HG03139 (cell line): Measurements from ENCODE around the gene PEX16.
"Not testable (repeated sequence)": the region's sequence is repeated elsewhere in the genome, so short reads cannot be mapped to it uniquely, and the experiment has no call there.

Source experiments
- ATAC-seq: cut with Tn5 transposase; IDR thresholded peaks from one replicate; pipeline ENCODE4 v1.9.1; 2021; ENCODE audit not compliant: unreplicated experiment

PEX16 gene

DNA sequence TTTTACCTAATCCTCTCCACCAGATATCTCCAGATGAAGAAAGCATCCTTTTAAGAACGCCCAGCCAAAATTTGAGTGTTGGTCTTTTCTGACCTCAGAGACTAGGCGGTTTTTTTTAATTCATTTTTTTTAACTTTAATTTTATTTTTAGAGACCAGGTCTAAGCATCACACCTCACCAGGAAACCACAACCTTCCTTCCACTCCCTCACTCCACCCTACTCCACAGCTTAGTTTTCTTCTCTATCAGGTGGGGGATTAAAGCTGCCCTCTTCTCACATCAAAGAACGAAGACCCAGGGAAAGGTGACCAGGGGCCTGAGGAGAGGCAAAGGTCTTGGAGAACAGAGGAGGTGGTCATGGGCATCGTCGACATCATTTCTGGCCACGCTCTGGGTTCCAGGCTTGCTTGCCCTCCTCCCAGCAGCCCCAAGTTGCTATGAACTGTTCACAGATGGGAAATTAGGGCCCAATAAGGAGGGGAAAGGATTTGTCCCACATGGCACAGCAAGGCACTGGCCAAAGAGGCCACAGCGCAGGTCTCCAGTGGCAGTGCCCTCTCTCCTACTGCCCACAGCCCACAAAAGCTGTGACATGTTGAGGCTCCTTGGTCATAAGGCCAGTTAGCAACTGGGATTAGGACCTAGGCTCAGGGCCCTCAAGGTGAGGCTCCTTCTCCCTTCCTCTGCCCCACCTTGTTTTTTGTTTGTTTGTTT is 1.4 kb upstream of the PEX16 start:
- ATAC-seq: no peak

GRCh38 chr11:45918331-45918941 is 759 bp upstream of the PEX16 start:
- peak; percentile 28 for ATAC-seq

DNA sequence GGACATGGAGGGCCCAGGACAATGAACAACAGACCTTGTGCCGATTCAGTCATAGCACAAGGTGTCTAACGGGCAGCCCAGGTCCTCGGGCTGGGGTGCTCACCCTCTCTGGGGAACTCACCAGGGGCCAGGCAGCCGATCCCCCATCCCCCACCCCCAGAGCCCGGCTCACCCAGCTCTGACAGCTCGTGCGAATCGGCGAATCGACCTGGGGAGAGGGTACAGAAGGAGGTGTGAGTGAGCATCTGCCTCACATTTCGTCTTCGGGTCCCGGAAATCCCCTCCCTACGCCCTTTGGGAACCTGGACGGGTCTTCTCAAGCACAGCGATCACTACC is 423 bp downstream of the PEX16 start:
- ATAC-seq: no peak

DNA sequence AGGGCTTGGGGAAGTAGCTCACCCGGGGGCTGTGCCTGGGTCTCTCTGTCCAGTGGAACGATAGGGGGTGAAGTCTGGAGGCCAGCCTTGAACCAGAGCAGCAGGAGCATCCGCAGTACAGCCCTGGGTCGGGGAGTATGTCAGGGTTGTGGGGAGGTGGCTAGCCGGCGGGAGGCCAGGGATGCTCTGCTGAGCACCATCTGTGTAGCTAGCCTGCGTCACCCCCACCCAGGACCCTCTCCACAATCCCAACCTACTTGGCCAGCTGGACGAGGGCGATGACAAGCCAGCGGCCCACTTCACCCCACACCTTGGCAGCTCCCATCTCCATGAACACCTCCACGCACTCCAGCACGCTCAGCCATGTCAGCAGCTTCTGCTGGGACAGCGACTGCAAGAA is 2.2 kb downstream of the PEX16 start:
- no peak for ATAC-seq

GRCh38 chr11:45913942-45914635 is 3.6 kb downstream of the PEX16 start:
- no peak for ATAC-seq

- no peak for ATAC-seq
Measured at GRCh38 chr11:45913514-45913913, 4.2 kb downstream of the PEX16 start.

- no peak for ATAC-seq
Measured at GRCh38 chr11:45910623-45911022, 7.1 kb downstream of the PEX16 start.

- no peak for ATAC-seq
Measured at GRCh38 chr11:45909594-45910475, 7.8 kb downstream of the PEX16 start.

- ATAC-seq: no peak
Measured at GRCh38 chr11:45907911-45908370, 9.7 kb downstream of the PEX16 start.

GRCh38 chr11:45906965-45907611 is 10.6 kb downstream of the PEX16 start, which contains the start of gene FREY1:
TSS of gene FREY1 (minus strand) at chr11:45907271. CDS start at chr11:45907245, 26 bp downstream.
- ATAC-seq: no peak

DNA sequence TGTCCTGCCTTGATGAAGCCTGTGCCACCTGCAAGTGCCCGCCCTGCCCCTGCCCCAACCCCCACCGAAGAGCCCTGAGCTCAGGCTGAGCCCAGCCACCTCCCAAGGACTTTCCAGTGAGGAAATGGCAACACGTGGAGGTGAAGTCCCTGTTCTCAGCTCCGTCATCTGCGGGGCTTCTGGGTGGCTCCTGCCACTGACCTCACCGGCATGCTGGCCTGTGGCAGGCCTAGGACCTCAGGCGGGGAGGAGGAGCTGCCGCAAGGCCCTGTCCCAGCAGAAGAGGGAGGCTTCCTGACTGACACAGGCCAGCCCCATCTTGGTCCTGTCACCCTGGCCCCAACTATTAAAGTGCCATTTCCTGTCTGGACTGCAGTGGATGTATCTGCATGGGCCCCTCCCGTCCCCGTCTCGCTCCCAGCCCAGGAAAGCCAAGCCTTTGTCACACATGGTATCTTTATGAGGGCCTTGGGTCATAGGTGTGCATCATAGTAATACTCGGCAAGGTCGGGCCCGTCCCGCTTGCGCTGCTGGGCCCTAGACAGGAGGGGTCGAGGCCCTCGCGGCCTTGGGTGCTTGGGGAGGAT is 11.5 kb downstream of the PEX16 start:
- ATAC-seq: no peak

- not testable (repeated sequence) for ATAC-seq
Measured at GRCh38 chr11:45905576-45905975, 12.1 kb downstream of the PEX16 start.

- ATAC-seq: no peak
Measured at GRCh38 chr11:45905095-45905494, 12.6 kb downstream of the PEX16 start.

DNA sequence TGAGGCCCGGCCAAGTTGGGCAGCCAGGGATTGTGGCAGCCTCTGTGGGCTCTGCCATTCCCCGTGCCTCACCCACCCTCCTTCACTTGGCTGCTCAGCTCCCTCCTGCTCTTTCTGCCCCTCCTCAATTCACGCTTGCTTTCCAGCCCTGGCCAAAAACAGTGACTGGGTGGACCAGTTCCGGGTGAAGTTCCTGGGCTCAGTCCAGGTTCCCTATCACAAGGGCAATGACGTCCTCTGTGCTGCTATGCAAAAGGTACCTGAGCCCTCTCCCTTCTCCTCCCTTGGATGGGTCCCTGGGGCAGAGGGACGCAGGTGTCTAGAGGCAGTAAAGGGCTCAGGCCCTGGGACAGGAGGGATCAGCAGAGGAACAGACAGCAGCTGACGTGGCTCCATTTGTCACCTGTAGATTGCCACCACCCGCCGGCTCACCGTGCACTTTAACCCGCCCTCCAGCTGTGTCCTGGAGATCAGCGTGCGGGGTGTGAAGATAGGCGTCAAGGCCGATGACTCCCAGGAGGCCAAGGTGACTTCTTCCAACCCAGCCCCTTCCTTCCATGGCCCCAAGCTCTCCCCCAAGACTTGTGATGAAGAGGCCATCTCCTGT is 13.3 kb downstream of the PEX16 start:
- ATAC-seq: no peak

- ATAC-seq: no peak
Measured at GRCh38 chr11:45902452-45903380, 15.0 kb downstream of the PEX16 start.

DNA sequence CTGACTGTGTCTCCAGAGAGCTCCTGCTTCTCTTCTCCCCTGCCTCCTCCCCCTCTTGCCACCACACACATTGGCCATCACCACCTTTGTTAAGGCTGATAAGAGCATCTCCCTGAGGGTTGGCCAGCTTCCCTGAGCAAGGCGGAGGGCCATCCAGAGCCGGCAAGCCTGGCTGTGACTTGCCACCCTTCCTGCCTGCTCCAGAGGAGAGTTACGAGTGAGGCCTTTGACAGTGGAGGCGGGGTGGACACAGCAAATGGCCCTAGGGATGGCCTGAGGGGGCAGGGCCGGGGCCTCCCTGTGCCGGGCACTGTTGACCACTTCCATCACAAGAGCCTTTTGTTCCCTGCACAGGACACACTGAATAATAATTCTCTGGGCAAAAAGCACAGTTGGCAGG is 16.1 kb downstream of the PEX16 start:
- ATAC-seq: no peak

- no peak for ATAC-seq
Measured at GRCh38 chr11:45900916-45901617, 16.6 kb downstream of the PEX16 start.

DNA sequence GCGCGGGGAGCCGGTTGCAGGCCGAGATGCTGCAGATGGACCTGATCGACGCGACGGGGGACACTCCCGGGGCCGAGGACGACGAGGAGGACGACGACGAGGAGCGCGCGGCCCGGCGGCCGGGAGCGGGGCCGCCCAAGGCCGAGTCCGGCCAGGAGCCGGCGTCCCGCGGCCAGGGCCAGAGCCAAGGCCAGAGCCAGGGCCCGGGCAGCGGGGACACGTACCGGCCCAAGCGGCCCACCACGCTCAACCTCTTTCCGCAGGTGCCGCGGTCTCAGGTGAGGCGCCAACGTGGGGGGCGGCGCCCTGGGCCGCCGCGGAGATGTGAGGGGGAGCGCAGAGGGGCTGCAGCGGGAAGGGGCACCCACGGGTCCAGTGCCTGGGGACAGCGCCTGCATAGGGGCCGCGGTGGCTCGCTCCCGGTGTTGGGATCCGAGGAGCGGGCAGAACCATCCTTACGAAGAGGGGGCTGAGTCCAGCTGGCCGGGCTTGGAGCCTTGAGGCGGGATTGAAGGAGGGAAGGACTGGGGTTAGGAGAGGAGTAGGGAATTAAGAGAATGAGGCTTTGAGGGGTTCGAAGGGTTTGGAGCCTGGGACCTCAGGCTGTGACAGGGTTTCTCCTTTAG is 17.4 kb downstream of the PEX16 start:
- ATAC-seq: not testable (repeated sequence)
